Measurements from ENCODE around the gene CCL27.
"Not testable (repeated sequence)": the region's sequence is repeated elsewhere in the genome, so short reads cannot be mapped to it uniquely, and the experiment has no call there.

Gene CCL27

GRCh38 chr9:34648673-34649072 is 13.8 kb downstream of the CCL27 start:
- DNase-seq, result no peak

DNA sequence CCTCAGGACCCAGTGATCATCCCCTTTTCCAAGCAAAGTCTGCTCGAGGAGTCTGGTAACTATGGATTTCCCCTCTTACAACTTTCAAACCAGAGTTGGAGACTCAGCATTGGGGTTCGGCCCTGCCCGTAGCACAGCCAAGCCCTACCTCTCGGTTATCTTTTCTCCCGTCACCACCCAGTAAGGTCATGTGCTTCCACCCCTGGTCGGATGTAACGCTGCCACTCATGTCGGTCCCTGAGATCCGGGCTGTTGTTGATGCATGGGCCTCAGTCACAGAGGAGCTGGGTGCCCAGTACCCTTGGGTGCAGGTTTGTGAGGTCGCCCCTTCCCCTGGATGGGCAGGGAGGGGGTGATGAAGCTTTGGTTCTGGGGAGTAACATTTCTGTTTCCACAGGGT is 14.8 kb downstream of the CCL27 start:
- no peak for DNase-seq

GRCh38 chr9:34647084-34647403 is 15.4 kb downstream of the CCL27 start:
- no peak for DNase-seq

DNA sequence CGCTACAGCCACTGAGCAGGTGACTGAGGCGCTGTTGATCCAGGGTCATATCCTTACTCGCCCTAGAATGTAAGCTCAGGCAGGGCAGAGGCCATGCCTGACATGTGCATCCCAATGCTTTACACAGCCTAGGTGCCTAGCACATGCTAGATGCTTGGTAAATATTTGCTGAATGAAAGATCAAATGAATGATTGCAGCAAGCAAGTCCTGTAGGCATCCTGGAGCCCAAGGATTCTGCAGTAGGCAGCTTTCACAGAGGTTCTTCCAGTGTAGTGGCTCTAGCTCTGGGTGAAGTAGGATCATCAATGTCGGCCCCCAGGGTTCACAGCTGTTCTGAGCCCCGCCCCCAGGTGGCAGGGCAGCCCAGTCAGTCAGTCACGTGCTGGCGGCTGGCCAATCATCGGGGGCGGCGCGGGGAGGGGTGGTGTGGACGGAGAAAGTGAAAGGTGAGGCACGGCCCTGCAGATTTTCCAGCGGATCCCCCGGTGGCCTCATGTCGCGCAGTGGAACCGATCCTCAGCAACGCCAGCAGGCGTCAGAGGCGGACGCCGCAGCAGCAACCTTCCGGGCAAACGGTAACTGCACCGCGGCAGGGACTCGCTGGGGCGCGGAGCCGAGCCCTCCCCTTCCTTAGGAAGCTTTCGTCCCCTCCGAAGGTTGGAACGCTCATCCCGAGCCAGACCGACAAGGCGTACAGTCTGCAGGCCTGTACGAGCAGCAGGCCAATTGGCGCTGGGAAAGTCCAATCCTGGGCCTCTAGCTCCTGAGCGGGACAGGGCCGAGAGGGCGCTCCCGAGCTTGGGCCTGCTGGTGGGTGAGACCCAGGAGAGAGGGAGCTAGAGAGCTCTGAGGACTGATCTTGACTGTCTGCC is 16.0 kb downstream of the CCL27 start, which contains the start of gene GALT:
Gene GALT (plus strand): TSS at position 465 of the 873 bp plus-strand sequence. CDS start 30 bp downstream, at position 495.
- peak; percentile 95 for DNase-seq

DNA sequence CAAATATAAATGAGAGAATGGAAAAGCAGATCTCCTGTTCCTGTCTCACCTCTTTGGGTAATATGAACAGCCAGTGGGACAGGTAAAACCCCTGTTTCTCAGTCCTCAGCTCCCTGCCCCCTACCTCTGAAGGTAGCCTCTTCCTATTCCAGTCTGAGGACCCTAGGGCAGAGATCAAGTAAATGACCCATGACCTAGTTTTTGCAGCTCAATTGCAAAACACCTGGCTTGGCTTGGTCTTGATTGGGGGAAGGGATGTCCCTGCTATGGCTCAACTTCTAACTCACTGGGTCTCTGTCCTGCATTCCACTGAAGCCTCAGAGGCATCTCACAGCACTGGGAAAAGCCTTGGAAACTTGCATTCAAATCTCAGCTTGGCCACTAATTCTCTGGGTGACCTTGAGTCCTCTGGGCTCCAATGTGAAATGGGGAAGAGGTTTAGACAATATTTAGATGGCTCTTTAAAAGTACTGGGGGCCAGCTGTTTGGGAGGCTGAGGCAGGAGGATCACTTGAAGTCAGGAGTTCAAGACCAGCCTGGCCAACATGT is 17.6 kb downstream of the CCL27 start:
- no peak for DNase-seq

DNA sequence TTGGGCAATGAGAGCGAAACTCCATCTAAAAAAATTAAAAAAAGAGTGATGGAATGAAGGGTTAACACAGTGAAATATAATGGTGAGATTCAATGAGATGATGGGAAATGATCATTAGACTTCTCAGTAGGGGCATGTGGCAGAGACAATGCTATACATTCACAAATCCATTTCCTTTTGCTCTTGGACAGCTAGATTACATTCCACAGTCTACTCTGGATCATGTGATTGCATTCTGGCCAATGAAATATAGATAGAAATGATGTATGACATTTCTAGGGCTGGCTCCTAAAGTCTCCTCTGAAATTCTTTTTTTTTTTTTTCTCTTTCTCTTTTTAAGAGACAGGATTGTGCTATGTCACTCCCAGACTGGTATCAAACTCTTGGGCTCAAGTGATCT is 19.8 kb downstream of the CCL27 start:
- no peak for DNase-seq

- DNase-seq, result not testable (repeated sequence)
Observed at GRCh38 chr9:34639322-34639721, 23.1 kb downstream of the CCL27 start.

GRCh38 chr9:34638138-34638445 is 24.4 kb downstream of the CCL27 start:
- no peak for DNase-seq

- DNase-seq, result peak; percentile 95
Observed at GRCh38 chr9:34637356-34638137, 24.9 kb downstream of the CCL27 start, which contains the start of gene SIGMAR1. TSS of gene SIGMAR1 (minus strand) at chr9:34637787. CDS start at chr9:34637697, 90 bp downstream.

- peak; percentile 22 for DNase-seq
Observed at GRCh38 chr9:34636791-34637355, 25.6 kb downstream of the CCL27 start.

- DNase-seq, result no peak
Observed at GRCh38 chr9:34635556-34635955, 26.9 kb downstream of the CCL27 start.

GRCh38 chr9:34634551-34635248 is 27.8 kb downstream of the CCL27 start:
- DNase-seq, result no peak

DNA sequence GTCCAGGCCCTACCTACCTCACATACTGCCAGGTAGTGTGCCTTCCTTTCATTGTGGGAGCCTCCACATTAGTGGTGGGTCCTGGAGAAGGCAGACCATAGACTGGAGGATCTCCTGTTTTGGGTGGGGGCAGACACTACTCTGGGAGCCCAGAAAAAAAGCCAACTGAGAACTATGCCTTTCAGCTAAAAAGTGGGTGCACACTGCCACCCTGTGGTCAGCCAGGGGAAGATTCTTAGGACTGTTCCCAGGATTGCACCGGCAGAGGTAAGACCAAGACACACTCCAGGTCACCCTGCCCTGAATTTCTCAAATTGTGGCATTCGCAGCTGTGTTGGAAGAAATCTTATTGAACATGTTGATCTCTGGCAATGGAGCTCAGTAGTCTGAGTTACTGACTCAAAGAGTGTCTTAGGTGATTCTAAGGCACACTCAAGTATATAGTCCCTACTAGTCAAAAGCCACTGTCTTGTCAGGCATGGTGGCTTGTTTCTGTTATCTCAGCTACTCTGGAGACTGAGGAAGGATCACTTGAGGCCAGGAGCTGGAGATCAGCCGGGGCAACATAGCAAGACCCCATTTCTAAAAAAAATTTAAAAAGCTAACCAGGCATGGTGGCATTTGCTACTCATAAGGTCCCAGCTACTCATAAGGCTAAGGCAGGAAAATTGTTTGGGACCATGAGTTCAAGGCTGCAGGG is 28.5 kb downstream of the CCL27 start:
- DNase-seq, result peak; percentile 67

DNA sequence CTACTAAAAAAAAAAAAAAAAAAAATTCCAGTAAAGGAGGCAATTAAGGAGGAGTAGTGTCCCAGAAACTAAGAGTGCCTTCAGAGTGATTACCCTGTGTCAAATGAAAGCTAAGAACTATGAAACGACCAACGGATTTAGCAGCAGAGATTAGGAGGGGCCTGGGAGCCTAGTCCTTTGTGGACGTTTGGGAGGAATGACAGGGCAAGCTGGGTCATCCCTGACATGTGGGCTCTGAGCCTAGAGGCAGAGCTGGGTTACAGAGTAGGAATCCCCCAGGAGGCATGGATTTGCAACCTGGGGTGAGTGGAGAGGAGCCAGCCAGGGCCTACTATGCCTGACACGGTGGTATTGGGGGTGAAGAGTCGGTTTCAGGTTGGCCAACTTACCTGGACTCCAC is 29.3 kb downstream of the CCL27 start:
- DNase-seq, result no peak

DNA sequence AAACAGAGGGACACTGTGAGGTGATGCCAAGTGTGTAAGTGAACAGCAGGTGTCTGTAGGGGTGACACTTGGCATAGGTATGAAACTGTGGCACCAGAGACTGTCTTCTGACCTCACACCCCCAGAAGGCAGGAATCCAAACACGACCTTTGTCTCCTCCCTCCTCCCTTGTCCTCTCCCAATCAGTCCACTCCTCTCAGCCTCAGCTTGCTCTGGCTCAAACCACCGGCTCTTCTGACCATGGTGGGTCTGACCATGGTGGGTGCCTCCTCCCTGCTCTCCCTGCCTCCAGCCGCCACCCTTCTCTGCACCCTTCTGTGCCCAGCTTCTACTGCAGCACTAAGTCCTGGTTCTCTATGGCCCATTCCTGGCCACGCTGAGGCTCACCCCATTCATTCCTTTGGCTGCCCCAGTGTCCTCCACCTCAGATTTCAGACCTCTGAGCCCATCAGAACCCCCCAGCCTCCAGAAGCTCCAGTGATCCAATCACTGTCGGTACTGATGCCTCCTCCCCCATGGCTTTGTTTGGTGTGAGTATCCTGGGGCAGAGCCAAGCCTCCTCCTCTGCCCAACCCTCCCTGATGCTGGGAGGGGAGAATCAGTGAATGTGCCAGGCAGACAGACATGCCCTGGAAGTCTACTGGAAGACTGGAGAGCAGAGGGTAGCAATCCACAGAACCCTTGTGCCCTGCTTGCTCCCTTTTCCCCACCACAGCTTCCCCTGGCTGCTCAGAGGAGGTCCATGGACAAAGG is 31.9 kb downstream of the CCL27 start:
- no peak for DNase-seq

GRCh38 chr9:34629491-34629808 is 33.0 kb downstream of the CCL27 start:
- DNase-seq, result no peak

- DNase-seq, result peak; percentile 67
Observed at GRCh38 chr9:34628656-34629490, 33.6 kb downstream of the CCL27 start, which contains the start of gene ARID3C. TSS of gene ARID3C (minus strand) at chr9:34629066. CDS start at chr9:34628014, 1,052 bp downstream.

DNA sequence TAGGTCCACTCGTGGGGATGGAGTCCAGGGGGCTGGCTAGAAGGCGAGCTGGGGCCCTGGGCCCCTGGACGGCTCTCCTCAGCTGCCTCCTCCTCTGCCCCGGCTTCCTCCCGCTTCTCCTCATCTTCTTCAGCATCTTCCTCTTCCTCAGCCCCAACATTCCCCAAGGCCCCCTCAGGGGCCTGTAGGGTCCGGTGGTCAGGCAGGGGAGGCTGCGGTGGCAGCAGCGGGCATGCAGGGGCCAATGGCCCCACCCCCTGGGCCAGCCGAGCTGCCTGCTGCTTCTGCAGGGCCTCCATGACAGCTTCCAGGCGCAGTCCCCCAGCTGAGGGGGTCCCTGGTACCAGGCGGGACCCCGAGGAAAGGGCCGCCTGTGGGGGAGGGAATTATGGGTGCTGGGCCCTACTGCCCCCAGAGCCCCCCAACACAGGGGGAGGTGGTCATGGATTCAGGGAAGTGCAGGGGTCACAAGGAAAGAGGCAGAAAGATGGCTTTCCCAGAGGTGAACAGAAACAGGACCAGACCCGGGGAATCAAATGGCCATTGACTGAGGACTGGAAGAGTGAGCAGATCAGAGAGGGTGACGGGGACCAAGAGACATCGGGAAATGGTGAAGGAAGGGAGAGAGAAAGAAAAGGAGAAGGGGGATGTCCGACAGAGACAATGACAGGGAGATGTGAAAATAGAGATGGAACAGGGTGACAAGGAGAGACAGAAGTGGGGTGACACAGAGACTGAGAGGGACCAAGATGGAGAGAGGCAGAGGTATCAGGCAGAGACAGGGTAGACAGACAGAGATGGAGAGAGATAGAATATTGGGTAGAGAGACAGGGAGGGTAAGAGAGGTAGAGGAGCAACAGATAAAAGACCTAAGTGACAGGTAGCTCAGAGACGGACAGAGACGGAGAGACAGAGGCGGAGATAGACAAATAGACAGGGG is 34.5 kb downstream of the CCL27 start:
- no peak for DNase-seq

DNA sequence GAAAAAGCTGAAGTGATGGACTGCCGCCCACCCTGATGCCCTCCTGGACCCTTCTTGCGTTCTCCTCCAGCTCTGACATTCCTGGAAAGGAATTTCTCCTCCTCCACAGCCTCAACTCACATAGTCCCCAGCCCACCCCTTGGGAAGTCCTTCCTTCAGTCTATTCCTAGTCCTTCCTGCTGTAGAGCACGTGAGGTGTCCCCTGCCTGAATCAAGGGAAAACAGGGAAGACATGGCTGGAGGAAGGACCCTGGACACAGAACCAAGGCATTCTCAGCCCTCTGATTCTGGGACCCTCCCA is 37.3 kb downstream of the CCL27 start:
- DNase-seq, result no peak
